Activated T-cell treated with anti-CD3 and anti-CD28 coated beads for 1 hour (primary cell): ENCODE measurements around the gene PDE4D.
"Not testable (repeated sequence)": the region's sequence is repeated elsewhere in the genome, so short reads cannot be mapped to it uniquely, and the experiment has no call there.

ENCODE experiments used
- DNase-seq: peaks from one replicate; pipeline ENCODE4 v3.0.0-alpha.2; 2020; ENCODE audit warnings: low read depth

Gene PDE4D

DNA sequence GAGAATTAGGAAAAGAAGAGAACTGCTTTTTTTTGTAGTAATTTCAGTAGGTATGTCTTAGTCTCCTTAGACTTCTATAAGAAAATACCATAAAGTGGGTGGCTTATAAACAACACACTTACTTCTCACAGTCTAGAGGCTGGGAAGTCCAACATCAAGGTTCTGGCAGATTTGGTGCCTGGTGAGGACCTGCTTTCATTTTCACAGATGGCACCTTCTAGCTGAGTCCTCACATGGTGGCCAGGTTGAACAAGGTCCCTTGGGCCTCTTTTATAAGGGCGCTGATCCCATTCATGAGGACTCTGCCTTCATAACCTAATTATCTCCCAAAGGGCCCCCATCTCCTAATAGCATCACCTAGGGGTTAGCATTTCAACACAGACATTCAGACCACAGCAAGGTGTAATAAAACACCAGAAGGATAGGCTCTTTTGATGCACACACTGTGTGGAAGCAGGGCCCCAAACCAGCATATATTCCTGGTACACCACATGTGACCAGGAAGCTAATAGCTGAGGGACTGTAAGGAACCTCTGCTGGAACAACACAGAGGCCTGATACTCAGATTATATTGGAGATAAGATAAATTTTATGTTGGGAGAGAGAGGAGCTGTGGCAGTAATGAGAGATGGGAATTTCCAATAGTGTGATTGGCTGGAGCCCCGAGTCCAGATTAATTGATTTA is 925.8 kb downstream of the PDE4D start:
- DNase-seq, result no peak

DNA sequence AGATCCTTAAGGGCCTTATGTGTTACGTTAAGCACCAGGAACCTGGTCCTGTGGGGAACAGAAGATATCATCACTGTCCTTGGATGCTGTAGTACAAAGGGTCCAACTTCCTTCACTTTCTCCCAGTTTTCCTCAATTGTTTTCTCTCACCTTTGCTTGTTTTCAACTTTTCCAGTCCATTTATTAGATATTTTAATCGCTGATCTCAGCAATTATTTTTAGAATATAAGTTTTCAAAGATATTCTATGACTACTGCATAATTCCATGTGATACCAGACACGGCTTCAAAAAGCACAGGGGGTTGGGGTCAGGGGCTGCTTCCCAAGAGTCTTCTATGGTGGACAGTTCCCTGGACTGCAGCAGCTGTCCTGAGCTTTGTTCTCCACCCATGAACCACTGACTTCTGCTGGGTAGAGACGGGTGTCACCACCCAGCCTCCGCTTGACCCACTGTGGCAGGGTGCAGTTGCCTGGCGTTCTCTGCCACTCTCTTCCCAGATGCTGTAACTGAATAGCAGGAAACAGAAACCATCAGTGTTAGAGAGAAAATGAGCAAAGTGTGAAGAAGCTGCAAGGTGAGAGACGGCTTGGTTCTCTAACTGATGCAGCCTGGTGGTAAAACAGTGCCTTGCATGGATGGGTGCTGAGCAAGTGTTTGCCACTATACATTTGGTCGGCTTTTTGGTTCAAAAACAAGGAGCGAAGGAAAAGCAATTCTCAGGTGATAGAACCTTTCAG is 927.7 kb downstream of the PDE4D start:
- DNase-seq, result no peak

DNA sequence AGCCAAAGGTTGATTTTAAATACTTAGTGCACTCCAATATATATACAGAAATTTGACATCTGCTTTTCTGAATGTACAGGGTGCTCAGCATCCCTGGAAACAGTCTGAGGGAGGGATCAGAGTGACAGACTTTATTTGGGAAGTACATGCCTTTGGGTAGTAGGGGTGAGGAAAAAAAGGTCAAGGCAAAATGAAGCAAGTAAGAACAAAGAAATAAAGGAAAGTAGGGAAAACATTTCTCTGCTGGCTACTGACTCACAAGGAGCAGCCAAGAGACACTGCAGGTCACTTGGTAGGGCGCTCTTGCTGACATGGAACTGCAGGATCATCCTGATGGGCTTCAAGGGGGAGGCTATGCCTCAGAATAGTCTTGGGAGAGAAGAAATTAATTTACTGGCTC is 929.7 kb downstream of the PDE4D start:
- no peak for DNase-seq

DNA sequence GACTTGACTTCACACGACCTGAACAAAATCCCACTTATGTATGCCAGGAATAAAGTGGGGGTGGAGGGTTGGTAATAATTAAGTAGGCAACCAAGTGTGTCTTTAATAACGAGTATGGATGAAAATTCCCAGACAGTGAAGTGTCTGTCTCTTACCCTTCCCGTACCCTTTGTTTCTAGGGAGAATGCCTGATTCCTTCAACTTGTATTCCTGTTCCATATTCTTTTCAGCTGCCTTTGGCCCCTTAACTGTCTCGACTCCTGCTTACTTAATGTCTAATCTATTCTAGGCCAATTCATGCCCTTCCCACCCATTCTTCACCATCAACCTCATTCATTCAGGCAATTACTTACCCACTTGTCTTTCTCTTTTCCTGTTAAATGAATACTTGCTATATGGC is 930.2 kb downstream of the PDE4D start:
- no peak for DNase-seq

DNA sequence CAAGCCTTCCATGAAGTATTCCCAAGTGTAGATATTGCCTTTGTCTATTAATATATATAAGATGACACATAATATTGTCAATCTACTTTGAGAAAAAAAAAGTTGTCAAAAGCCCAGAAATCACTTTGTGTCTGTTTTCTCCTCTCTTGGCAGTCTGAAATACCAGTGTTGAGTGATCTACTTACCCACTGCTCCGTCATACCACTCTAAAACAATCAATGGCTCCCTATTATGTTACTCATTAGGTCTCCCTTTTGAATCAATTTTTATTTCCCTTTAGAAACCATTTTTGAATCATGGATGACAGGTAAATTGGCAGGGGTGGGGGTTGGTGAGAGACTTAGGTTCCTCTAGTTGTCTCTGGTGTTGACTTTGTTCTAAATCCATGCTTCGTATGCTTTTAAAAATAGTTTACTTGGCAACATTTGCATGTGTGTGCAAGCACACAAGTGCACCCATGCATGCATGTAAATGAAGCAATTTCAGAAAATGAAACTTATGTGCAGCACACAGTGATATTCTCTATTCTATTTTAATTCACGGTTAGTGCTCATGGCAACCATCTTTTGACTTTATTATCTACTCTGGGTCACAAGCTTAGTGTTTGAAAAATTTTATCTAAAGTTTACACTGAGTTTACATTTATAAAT is 931.8 kb downstream of the PDE4D start:
- DNase-seq, result no peak

DNA sequence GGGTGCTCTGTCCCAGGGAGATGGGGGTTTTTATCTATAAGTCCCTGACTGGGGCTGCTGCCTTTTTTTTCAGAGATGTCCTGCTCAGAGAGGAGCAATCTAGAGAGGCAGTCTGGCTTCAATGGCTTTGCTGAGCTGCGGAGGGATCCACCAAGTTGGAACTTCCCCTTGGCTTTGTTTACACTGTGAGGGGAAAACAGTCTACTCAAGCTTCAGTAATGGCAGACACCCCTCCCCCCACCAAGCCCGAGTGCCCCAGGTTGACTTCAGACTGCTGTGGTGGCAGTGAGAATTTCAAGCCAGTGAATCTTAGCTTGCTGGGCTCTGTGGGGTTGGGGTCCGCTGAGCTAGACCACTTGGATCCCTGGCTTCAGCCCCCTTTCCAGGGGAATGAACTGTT is 934.8 kb downstream of the PDE4D start:
- DNase-seq, result no peak

DNA sequence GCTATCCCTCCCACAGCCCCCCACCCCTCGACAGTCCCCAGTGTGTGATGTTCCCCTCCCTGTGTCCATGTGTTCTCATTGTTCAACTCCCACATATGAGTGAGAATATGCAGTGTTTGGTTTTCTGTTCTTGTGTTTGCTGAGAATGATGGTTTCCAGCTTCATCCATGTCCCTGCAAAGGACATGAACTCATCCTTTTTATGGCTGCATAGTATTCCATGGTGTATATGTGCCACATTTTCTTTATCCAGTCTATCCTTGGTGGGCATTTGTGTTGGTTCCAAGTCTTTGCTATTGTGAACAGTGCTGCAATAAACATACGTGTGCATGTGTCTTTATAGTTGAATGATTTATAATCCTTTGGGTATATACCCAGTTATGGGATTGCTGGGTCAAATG is 940.3 kb downstream of the PDE4D start:
- DNase-seq, result not testable (repeated sequence)

DNA sequence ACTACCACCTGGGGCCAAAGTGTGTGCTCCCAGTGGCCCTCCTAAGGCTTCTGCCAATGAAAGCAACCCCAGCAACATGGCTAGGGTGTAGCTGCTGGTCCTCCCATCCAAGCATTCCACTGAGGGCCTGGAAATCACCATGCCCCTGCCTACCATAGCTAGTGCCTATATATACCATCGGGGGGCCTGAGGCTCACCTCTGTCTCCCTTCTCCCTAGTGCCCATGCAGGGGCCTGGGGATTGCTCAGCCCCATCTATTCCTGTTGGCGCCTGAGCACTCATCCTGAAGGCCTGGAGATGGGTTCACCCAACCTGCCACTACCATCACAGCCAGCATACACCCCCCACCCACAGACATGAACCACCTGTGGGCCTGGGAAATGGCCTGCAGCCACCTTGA is 943.3 kb downstream of the PDE4D start:
- DNase-seq, result no peak

DNA sequence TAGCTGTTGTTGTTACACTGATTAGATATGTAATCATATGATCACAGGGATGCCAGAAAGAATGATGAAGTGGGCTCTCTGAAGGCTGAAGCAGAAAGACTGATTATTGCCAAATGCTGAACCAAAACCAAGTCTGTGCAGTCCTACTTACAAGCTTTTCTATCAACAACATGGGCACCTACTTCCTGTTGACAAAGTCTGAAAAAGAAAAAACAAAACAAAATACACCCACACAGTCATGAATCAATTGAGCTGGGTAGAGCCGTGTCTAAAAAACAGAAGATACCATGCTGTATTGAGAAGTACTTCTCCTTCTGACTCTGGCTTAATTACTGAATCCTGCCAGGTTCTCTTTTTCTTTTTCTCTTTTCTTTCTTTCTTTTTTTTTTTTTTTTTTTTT is 947.3 kb downstream of the PDE4D start:
- DNase-seq, result no peak

DNA sequence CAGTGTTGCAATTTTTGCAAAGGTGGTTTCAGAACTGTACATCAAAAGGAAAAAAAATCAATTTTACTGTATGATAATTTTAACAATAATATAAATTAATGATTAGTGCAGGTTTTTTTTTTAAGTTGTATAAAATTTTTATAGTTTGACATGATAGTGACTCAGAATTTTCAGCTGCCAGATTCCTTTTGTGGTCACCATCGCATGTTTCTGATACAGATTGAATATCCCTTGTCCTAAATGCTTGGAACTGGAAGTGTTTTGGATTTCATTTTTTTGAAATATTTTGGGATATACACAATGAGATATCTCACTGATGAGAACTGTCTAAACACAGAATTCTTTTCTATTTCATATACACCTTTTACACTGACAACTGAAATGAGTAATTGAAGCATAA is 949.3 kb downstream of the PDE4D start:
- DNase-seq, result no peak

DNA sequence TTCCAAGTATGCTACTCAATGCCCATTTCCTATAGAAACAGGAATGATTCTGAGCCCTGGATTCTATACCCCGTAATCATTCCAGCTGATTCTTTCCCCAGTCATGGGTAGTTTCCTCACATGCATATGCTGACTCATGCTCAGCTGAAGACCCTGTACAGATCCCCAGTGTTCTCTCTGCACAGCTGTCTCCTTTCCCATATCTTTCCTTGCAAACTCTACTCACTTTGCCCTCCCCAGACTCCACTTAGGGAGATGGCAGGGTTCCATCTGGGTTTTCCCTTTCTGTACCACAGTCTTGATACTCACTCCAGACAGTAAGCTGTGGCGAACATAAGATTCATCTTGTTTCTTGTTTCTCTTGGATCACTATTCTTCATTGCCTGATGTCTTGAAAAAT is 953.1 kb downstream of the PDE4D start:
- DNase-seq, result no peak

DNA sequence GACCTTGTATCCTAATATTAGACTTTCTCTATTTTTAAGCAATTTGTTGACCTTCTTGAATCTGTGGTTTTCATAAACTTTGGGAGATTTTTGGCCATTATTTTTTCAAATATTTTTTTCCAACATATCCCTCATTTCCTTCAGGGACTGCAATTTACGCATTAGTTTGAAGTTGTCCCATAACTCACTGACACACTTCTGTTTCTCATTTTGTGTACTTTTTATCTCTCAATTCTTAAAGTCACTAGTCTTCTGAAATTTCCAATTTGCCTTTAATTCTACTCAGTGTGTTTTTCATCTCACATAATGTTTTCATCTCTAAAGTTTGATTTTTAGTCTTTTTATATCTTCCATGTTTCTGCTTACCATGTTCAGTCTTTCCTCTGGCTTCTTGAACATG is 953.9 kb downstream of the PDE4D start:
- no peak for DNase-seq

DNA sequence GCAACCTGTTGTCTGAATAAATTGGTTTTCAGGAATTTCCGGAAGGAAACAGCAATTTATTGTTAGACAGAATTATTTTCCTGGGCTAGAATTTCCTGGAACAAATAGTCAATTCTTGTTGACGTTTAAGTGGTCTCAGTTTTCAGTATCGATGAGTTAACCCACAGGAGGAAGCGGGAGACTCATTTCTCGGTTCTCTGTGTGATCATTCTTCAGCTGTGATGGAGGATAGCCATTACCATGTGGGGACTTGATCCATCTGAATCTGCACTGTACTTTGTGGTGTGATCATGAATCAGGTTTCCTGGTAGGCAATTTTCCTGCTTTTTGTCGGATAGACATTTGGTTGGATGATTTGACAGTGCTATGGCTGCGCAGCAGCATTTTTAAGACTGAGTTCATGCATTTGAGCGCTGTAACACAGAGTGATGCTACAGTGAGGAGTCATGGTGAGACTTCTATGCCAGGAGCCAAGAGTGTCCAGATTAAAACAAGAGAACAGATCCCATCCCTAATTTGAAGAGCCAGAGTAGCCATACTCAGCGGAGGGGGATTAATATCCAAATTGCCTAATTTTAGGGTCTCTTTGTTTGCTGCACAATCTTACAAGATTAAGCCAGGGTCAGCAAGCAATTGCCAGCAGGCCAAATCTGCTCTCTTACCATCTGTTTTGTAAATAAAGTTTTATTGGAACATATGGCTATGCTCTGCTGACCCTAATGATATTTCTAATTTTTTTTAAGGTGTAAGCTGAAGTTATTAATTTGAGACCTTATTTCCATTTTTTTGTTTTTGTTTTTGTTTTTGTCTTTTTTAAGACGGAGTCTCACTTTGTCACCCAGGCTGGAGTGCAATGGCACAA is 954.7 kb downstream of the PDE4D start:
- no peak for DNase-seq

DNA sequence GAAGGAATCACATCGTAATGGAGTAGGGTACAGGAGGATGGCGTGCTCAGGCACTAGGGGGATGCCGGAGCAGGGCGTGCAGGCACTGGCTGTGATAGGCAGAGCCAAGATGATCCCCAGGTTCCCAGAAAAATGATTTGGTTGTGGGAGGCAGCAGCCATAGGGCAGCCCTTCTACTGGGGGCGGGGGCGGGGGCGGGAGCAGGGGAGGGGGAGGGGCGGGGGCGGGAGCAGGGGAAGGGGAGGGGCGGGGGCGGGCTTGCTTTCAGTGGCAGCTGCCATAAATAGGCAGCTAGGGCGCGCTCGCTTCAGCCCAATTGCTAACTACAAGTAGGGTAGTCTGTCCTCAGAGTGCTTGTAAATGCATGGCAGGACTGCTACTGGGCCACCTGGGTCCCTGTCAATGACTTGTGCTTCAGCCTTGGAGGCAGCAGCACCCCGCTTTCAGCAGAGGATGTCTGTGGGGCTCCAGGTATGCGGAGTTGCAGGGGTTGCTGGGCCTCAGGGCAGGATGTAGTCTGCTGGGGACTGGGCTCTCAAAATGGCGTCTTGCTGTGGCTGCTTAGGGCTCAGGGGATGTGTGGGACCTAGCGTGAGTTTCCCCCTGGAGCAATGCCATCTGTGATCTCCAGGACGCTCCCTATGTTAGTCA is 956.4 kb downstream of the PDE4D start:
- no peak for DNase-seq

DNA sequence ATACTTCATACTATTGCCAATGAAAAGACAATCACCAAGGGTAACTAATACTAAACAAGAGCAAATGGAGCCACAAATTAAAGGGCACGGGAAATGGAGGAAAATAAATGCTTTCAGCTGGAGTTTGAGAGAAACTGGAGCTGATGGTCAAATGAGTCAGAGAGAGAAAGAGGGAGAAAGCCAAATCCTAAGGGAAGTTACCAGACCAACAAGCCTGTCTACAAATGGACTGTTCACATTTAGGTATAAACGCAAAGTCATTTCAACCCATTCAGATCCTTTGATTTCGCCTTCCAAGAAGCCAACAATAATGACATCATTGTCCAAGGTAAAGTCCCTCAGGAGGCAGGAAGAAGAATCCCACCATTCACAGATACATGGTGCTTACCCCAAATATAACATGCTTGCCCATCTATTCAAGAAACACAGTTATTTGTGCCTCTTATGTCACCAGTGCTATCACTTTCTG is 958.9 kb downstream of the PDE4D start:
- DNase-seq, result no peak

DNA sequence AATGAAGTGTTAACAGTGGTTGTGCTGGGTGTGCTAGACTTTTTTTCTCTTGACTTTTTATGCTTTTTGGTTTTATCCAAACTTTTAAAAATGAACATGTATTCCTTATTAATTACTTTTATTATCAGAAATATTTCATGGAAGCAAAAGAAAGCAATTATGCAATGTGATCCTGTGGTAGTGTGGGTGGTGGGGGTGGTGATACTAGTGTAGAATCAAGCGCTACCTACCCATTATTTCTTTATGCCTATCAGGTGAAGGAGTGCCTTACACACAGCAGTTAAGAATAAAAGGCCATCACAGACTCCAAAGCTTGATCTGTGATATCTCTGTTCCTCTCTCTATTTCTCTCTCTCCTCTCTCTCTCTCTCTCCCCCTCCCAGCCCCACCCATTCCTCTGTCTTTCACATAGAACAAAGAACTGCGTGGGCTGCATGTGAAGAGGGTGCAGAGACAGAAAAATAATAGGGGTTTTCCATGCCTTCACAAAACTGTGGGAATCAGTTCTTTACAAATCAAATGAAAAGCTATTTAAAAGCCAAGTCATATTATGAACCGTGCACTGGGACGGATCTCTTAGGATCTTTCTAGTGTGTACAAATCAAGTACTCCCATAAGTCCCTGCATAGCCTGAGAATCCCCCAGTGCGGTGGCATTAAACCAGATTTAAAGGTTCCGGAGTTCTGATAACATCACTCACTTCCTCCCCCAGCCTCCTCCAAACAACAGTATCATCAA is 959.5 kb downstream of the PDE4D start:
- no peak for DNase-seq

DNA sequence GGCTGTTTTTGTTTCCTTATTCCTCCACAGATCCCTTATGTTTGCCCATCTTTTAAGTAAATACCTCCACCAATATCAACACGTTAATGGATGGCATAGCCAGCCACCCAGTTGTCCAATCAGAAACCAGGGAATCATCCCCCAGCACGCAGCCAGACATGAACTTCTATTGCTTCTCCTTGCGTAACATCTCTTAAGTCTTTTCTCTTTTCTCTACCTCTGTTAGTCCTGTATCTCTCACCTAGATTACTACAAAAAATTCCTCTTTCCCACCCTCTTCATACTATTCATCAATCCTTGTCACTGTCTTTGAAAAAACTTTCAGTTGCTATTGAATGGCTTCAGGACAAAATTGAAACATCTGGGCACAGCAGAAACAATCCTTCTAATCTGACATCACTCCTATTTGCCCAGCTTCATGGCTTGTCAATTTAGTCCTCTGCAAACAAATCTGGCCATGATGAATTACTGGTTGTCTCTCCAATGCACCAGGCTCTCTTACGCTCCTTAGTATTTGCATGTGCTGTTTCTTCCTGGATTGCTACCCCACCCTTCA is 961.4 kb downstream of the PDE4D start:
- no peak for DNase-seq

DNA sequence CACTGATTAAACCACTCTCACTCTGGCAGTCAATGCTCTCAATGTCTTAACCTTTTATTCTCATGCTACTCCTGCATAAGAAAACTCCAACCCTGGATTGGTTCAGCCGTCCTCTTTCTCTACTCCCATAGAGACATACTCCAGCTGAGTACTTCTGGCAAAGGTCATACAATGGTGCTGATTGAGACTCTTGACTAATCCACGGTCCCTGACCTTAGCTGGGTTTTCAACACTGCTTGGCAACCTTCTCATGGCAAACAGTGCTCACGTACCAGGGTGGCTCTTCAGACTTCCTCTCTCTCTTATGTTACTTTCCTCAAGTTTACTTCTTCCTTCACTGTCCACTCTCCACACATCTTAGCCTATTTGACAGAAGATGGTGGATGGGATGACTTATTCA is 963.0 kb downstream of the PDE4D start:
- no peak for DNase-seq

DNA sequence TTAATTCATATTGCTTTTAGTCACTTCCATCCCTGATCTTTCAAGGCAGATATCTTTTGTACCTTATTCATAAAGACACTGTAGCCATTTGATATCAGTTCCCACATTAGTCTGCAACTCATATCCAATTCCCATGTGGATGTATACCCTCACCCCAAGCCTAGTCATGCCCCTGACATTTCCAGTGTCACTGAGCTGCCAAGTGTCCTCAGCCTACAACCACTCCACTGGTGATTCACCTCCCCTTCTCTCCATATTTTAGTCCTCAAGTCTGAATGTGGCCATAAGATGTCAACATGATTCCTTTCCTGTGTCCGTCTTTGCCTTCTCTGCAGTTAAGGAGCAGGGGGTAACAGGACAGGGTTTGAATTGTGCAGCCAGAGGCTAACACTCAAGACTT is 963.8 kb downstream of the PDE4D start:
- DNase-seq, result no peak

DNA sequence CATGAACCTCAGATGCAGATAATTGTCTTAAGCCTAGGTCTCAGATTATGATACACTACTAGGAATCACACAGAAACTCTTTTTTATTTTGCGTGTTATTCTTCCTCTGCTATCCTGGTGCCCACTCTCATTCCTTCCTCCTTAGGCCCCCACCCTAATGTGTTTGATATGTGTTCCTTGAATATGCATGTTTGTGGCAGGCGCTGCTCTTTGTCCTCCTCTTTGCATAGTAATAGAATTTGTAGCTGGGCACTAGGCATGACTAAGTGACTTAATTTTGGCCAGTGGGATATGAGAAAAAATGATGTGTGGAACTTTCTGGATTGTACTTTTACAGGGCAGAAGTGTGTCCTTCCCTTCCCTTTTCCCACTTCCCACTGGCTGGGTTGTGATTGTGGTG is 965.6 kb downstream of the PDE4D start:
- DNase-seq, result no peak

DNA sequence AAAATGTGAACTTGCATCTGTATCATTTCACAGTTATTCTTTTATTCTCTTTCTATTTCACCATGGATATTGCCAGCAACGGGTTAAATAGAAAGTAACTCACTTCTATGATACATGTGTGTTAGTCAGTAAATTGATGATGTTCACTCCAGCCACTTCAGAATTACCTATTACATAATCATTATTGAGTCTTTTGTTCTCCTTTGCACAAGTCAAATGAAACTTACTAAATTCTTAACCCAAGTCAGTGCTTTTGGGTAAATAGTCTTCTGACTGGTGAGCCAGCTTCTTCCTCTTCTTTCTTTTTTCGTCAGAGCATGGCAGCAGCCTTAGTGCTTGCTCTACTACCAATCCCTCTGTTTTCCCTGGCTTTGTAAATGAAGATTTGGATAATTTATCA is 966.3 kb downstream of the PDE4D start:
- no peak for DNase-seq
